SK-N-SH treated with all-trans-retinoic acid at 6 μM for 48 hours (cell line): ENCODE results near the gene SRP54.

ENCODE experiments used
- PPARA ChIP-seq: fragments of 250-450 bp; sonication (Bioruptor Pico); IDR thresholded peaks from 2 replicates; pipeline ENCODE4 v1.5.0; 2020; ENCODE audit warnings: mild to moderate bottlenecking, borderline replicate concordance
- RARB ChIP-seq: fragments of 250-450 bp; sonication (Bioruptor Pico); IDR thresholded peaks from 2 replicates; pipeline ENCODE4 v1.8.0; 2021; ENCODE audit warnings: mild to moderate bottlenecking, moderate library complexity
- ZFP30 ChIP-seq: fragments of 450-650 bp; formaldehyde crosslinking; IDR thresholded peaks from 2 replicates; pipeline ENCODE4 v1.5.0; 2022; ENCODE audit warnings: mild to moderate bottlenecking, moderate library complexity
- TF ChIP-seq, protein P1 (sequence below): fragments of 250-450 bp; sonication (Bioruptor Pico); IDR thresholded peaks from 2 replicates; pipeline ENCODE4 v1.5.0; 2020; ENCODE audit warnings: mild to moderate bottlenecking, moderate library complexity
- TF ChIP-seq, protein P2 (sequence below): fragments of 250-450 bp; sonication (Bioruptor Pico); IDR thresholded peaks from 2 replicates; pipeline ENCODE4 v1.8.0; 2021; ENCODE audit warnings: low read depth, mild to moderate bottlenecking, moderate library complexity, borderline replicate concordance

DNA sequence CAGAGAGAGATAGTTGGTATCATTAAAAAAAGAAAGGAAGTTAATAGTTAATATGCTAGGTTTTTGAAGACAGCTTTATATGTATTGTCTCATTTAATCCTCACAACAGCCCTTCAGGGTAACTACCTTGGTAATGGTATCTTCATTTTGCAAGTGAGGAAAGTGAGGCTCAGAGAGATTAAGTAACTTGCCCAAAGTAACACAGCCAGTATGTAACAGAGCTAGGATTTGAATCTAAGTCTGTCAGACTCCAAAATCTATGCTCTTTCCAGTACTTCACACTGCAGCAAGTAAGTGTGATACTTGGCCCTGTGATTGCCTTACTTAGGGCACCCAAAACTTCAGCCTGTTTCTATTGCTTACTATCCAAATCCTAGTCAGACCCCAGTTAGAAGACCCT lies 7.0 kb downstream of the SRP54 start:
- TF ChIP-seq PPARA (CRISPR knock-in tag) (no peak), ZFP30 (CRISPR knock-in tag) (no peak), RARB (no peak)
- TF ChIP-seq, protein P1, sequence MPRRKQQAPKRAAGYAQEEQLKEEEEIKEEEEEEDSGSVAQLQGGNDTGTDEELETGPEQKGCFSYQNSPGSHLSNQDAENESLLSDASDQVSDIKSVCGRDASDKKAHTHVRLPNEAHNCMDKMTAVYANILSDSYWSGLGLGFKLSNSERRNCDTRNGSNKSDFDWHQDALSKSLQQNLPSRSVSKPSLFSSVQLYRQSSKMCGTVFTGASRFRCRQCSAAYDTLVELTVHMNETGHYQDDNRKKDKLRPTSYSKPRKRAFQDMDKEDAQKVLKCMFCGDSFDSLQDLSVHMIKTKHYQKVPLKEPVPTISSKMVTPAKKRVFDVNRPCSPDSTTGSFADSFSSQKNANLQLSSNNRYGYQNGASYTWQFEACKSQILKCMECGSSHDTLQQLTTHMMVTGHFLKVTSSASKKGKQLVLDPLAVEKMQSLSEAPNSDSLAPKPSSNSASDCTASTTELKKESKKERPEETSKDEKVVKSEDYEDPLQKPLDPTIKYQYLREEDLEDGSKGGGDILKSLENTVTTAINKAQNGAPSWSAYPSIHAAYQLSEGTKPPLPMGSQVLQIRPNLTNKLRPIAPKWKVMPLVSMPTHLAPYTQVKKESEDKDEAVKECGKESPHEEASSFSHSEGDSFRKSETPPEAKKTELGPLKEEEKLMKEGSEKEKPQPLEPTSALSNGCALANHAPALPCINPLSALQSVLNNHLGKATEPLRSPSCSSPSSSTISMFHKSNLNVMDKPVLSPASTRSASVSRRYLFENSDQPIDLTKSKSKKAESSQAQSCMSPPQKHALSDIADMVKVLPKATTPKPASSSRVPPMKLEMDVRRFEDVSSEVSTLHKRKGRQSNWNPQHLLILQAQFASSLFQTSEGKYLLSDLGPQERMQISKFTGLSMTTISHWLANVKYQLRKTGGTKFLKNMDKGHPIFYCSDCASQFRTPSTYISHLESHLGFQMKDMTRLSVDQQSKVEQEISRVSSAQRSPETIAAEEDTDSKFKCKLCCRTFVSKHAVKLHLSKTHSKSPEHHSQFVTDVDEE (CRISPR knock-in tag) = no peak
- TF ChIP-seq, protein P2, sequence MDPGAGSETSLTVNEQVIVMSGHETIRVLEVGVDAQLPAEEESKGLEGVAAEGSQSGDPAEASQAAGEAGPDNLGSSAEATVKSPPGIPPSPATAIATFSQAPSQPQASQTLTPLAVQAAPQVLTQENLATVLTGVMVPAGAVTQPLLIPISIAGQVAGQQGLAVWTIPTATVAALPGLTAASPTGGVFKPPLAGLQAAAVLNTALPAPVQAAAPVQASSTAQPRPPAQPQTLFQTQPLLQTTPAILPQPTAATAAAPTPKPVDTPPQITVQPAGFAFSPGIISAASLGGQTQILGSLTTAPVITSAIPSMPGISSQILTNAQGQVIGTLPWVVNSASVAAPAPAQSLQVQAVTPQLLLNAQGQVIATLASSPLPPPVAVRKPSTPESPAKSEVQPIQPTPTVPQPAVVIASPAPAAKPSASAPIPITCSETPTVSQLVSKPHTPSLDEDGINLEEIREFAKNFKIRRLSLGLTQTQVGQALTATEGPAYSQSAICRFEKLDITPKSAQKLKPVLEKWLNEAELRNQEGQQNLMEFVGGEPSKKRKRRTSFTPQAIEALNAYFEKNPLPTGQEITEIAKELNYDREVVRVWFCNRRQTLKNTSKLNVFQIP (CRISPR knock-in tag) = no peak
